Breast epithelium (tissue), 4 donors: ENCODE measurements around the gene TALDO1. TPM values are rescaled to one million over a fixed set of nuclear protein-coding genes. Genes with fewer than 3 reads are reported as not detected.

Experiments
- DNase-seq, 2 donors: peaks; one replicate each; pipeline ENCODE4 v3.0.0-alpha.2; 2019; ENCODE audit warnings: low spot score in 2 of 2
- H3K27ac ChIP-seq, 2 donors: fragments of 200-600 bp; sonication (generic) in 1 of 2; one replicate each; pipeline ENCODE4 v1.5.1; 2016 to 2019; ENCODE audit warnings: mild to moderate bottlenecking in 1 of 2
- H3K27me3 ChIP-seq, 2 donors: fragments of 200-600 bp; sonication (generic) in 1 of 2; one replicate each; pipeline versions ENCODE4 v1.5.1 to v1.6.0; 2017 to 2019; ENCODE audit warnings: control low read depth in 1 of 2, mild to moderate bottlenecking in 1 of 2
- H3K36me3 ChIP-seq: fragments of 200-600 bp; one replicate; pipeline ENCODE4 v1.5.1; 2019
- H3K4me1 ChIP-seq, 2 donors: fragments of 200-600 bp; sonication (generic); one replicate each; pipeline ENCODE4 v1.5.1; 2016 to 2019; ENCODE audit warnings: control low read depth in 1 of 2
- H3K4me3 ChIP-seq, 3 donors: fragments of 200-600 bp; sonication (generic); 1 replicate in 2 of 3; 2 replicates in 1 of 3; pipeline ENCODE4 v1.5.1; 2016 to 2019; ENCODE audit warnings: mild to moderate bottlenecking in 3 of 3, moderate library complexity in 2 of 3
- H3K9me3 ChIP-seq, 2 donors: fragments of 200-600 bp; sonication (generic) in 1 of 2; one replicate each; pipeline ENCODE4 v1.5.1; 2016 to 2019; ENCODE audit warnings: control low read depth in 1 of 2
- POLR2A ChIP-seq: fragments of 450-650 bp; IDR thresholded peaks from one replicate; pipeline ENCODE4 v1.6.1; 2016; ENCODE audit warnings: antibody characterized with exemption, mild to moderate bottlenecking, moderate library complexity
- POLR2AphosphoS5 ChIP-seq, 3 donors: sonication (generic); formaldehyde crosslinking; IDR thresholded peaks; one replicate each; pipeline ENCODE4 v1.6.1; 2017; ENCODE audit warnings: antibody characterized with exemption in 3 of 3
- intact Hi-C: fragments of 100-400 bp; cut with DNase I; formaldehyde crosslinking; loops from one replicate; pipeline ENCODE4 v1.15.1; 2023; ENCODE audit warnings: low total_unique reads
- total RNA-seq, 3 donors: library from RNA; depleted of rRNA; stranded (reverse); fragments of >200 nt; gene quantifications; one replicate each; pipeline ENCODE4 v1.1.0, GENCODE V29; 2016
- TF ChIP-seq, protein P1 (sequence below), 3 donors: fragments of 450-650 bp; IDR thresholded peaks; one replicate each; pipeline ENCODE4 v1.5.1; 2016 to 2017; ENCODE audit warnings: antibody characterized with exemption in 3 of 3, mild to moderate bottlenecking in 3 of 3, moderate library complexity in 3 of 3

TALDO1 gene
- total RNA-seq, 3 donors from 2014 or later: 137 to 239 (median 141) TPM

DNA sequence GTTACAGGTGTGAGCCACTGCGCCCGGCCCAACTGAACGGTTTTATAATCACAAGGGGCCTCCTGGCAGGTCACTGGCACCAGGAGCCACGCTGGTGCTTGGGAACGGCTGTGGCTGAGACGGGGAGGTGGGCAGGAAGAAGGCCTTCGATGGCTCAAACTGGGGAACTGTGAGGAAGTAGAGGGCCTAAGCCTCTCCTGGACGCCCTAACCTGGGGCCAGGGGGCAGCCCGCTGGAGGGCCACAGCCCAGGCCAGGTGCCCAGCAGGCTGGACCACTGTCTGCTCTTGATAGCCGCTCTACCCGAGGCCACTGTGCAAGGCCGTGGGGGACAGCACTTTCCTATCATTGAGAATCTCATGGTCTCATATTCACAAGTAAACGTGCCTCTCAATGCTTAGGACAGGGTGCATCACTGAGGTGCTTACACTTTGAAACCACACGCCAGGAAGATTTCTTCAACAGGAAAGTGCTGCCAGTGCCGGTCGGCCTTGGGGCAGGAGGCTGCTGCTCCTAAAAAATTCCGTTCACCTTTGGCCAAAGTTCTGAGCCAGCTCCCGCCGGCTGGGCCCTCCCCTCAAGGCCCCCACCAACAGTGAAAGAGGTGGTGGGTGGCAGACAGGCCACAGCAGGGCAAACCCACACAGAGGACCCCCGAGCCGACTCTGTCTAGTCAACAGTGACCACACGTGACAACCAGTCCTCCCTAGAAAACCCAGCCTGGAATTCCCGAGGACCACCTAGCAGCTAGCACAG lies 22.8 kb downstream of the TALDO1 start:
- Histone ChIP-seq H3K27me3 (no peaks in the 10 kb centered on the region), H3K4me3 (no peak overlapping the region), H3K9me3 (no peaks in the 10 kb centered on the region), H3K27ac (peak overlapping the region in 1 of 2 donors; percentile 3), H3K4me1 (peaks cover 0 to under 1% of the 10 kb centered on the region in 2 donors), H3K36me3 (no peaks in the 10 kb centered on the region)
- TF ChIP-seq, protein P1, sequence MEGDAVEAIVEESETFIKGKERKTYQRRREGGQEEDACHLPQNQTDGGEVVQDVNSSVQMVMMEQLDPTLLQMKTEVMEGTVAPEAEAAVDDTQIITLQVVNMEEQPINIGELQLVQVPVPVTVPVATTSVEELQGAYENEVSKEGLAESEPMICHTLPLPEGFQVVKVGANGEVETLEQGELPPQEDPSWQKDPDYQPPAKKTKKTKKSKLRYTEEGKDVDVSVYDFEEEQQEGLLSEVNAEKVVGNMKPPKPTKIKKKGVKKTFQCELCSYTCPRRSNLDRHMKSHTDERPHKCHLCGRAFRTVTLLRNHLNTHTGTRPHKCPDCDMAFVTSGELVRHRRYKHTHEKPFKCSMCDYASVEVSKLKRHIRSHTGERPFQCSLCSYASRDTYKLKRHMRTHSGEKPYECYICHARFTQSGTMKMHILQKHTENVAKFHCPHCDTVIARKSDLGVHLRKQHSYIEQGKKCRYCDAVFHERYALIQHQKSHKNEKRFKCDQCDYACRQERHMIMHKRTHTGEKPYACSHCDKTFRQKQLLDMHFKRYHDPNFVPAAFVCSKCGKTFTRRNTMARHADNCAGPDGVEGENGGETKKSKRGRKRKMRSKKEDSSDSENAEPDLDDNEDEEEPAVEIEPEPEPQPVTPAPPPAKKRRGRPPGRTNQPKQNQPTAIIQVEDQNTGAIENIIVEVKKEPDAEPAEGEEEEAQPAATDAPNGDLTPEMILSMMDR (IDR thresholded peaks at IDR 0.05): no peak
- TF ChIP-seq POLR2AphosphoS5 (IDR thresholded peaks at IDR 0.05): no peak
- TF ChIP-seq POLR2A: no peak
- intact Hi-C loops: loop anchor here (10.0 kb wide), 1 partner anchor 205 kb away; the partner anchor contains the start of genes LMNTD2 and RASSF7
- DNase-seq: no peak

DNA sequence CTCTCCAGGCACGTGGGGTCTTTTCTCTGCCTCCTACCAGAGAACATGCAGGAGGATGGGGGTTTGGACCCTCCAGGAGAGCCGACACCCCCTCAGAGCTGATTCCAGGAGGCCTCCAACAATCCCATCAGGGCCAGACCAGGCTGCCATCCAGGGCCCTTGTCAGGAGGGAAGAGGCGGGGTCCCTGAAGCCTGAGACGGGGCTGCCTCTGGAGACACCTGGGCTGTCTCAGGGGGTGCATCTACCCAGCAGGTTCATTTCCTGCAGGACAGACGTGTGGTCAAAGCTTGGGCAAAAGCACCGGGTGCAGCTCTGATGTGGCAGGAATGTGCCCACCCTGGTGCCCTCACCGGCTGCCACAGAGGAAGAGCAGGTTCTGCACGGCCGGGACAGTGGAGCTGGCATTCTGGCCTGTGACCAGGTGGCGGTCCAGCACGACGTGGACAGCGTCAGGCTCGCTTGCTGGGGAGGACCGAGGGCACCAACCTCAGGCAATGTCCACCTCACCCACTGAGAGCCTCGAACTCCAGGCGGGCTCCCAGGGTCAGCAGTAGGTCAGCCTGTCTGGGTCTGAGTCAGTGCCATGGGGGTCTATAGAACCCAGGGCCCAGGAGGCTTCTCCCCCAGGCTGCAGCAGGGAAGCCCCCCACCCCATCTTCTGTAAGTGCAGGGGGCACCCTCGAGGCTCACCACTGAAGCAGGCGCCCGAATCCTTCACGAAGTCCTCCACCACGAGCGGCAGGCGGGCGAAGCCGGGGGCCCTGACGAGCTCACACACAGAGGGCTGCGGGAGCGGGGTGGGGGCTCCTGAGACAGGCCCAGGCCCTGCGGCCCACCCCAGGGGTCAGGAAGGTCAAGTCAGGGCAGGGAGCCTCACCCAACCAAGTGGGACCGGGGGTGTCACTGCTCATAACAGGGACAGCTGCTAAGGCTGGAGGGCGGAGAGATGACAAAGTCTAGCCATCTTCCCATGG lies 23.7 kb downstream of the TALDO1 start:
- intact Hi-C loops: loop anchor here (10.0 kb wide), 1 partner anchor 206 kb away; the partner anchor contains the start of genes LMNTD2 and RASSF7
- Histone ChIP-seq H3K27me3 (no peaks in the 10 kb centered on the region), H3K4me3 (no peak overlapping the region), H3K27ac (peak overlapping the region in 1 of 2 donors; percentile 69), H3K9me3 (no peaks in the 10 kb centered on the region), H3K36me3 (no peaks in the 10 kb centered on the region), H3K4me1 (peaks cover 3 to 8% of the 10 kb centered on the region in 2 donors)
- TF ChIP-seq POLR2AphosphoS5 (IDR thresholded peaks at IDR 0.05) (no peak), POLR2A (no peak)
- TF ChIP-seq, protein P1 (IDR thresholded peaks at IDR 0.05): no peak
- no peak for DNase-seq

DNA sequence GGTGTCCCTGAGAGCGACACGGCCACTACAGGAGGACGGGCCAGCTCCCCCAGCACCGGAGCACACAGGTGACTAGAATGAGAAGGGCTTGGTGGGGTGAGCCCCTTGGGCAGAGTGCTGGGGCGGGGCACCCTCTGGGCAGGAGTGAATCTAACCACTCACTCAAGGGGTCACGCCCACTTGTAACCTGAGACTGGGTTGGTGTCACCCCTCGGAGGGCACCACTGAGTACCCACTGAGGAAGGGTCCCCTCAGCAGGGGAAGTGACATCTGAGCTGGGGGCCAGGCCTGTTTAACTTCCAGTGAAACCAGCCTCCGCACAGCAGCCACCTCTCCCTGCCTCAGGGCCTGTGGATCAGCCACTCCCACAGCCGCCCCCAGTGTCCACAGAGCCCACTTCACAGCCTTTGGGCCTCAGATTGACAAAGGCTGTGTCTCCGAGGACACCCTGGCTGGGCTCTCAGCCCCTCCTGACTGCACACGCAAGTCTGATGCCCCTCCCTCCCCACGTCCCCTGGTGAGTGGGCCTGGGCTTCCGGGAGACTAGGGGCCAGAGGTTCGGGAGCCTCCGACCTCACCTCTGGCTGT lies 24.4 kb downstream of the TALDO1 start:
- no peak overlapping the region for H3K4me3 ChIP-seq
- H3K27ac ChIP-seq: peak overlapping the region in 1 of 2 donors; percentile 69
- H3K9me3 ChIP-seq: no peaks in the 10 kb centered on the region
- H3K36me3 ChIP-seq: no peaks in the 10 kb centered on the region
- H3K4me1 ChIP-seq: peaks cover 7 to 8% of the 10 kb centered on the region in 2 donors
- TF ChIP-seq POLR2AphosphoS5 (IDR thresholded peaks at IDR 0.05) (no peak), POLR2A (no peak)
- TF ChIP-seq, protein P1 (IDR thresholded peaks at IDR 0.05): no peak
- intact Hi-C loops: loop anchor here (10.0 kb wide), 1 partner anchor 207 kb away; the partner anchor contains the start of genes LMNTD2 and RASSF7
- no peak for DNase-seq
- no peaks in the 10 kb centered on the region for H3K27me3 ChIP-seq

DNA sequence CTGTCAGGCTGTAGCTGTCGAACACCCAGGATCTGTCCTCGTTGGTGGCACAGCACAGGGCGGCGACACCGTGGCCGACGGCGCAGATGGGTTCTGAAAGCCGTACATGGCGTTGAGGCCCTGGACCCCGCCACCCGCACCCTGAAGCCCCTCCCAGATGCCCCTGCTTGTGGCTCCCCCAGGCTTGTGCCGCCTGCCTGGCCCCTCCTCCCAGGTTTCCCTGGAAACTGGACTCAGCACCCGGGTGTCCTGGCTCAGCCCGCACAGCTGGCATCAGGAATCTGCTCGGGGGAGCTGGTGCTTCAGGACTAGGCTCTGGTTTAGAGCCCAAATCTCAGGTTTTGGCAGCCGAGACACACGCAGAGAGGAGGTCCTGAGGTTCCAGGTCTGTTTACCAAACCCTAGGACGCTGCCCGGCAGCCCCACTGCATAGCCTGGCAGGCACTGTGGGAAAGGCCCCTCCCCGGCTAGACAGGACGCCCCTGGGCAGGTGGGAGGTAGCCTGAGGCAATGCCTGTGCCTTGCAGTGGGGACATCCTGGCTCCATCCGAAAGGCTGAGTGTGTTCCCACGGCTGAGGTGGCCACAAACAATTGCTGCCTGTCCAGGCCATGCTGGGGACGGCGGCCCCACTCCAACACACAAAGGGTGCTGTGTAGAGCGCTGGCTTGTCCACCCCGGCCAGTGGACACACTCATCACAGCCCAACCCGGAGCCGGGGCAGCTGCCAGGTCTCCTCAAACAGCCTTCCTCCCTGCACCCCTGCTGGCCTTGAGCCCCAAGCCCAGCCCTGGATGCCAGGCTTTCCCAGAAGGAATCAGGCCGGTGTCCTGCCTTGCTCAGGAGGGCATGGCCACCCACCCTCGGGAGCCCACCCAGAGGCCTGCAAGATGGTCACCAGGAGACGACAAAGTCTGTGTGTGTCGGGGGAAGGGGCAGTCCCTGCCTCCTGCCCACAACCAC lies 25.4 kb downstream of the TALDO1 start:
- Histone ChIP-seq H3K27ac (peak overlapping the region; percentile 42 to 69), H3K27me3 (no peaks in the 10 kb centered on the region), H3K4me1 (peaks cover 7 to 8% of the 10 kb centered on the region in 2 donors), H3K36me3 (no peaks in the 10 kb centered on the region), H3K9me3 (no peaks in the 10 kb centered on the region), H3K4me3 (peak overlapping the region in 1 of 3 donors; percentile 5)
- intact Hi-C loops: loop anchor here (10.0 kb wide), 1 partner anchor 208 kb away; the partner anchor contains the start of genes LMNTD2 and RASSF7
- no peak for TF ChIP-seq POLR2A
- TF ChIP-seq, protein P1 (IDR thresholded peaks at IDR 0.05): no peak
- no peak for TF ChIP-seq POLR2AphosphoS5 (IDR thresholded peaks at IDR 0.05)
- peak in 1 of 2 donors; percentile 50 for DNase-seq
